ENCODE measurements around the gene TMEM94.
"Not testable (repeated sequence)": the region's sequence is repeated elsewhere in the genome, so short reads cannot be mapped to it uniquely, and the experiment has no call there.

The TMEM94 gene

DNA sequence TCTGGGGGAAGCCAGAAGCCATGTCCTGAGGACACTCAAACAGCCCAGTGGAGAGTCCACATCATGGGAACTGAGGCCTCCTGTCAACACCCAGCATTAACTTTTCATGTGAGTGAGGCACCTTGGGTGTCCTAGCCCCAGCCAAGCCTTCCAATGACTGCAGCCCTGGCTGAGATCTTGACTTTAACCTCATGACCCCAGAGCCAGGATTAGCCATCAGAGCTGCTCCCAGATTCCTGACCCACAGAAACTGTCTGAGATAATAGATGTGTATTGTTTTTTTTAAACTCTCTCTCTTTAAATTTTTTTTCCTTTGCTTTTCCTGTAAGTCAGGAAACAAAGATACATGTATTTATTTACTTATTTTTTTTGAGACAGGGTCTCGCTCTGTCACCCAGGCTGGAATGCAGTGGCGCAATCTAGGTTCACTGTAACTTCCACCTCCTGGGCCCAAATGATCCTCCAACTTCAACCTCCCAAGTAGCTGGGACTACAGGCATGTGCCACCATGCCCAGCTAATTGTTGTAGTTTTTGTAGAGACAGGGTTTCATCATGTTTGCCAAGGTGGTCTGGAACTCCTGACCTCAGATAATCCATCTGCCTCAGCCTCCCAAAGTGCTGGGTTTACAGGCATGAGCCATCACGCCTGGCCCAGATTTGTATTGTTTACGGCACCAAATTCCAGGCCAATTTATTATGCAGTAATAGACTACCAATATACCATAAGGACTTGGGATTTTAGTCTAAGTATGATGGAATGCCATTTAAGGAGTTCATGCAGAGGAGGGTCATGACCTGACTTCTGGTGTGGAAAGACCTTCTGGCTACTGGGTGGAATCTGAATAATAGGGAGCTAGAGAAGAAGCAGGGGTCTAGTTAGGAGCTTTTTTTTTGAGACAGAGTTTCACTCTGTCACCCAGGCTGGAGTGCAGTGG is 14.0 kb upstream of the TMEM94 start:
- FAIRE-seq (no peak), DNase-seq (ENCODE audit: extremely low spot score, insufficient read length, low read depth) (no peak)

DNA sequence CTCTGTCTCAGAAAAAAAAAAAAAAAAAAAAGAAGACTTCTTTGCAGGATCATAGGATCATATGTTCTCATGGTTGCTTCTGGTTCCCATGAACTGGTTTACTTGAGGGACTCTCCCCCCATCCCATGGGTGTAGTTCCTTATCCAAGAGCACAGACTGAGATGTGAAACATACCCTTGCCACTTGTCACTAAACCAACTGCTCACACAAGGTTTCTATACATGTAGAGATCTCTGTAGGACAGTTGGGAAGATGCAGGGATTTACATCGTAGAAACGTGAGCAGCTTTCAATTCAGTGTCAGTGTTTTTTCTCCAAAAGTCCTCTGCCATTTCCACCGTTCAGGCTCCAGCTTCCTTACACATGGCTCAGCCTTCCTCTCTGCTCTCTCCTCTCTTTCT is 11.1 kb upstream of the TMEM94 start:
- FAIRE-seq: no peak
- no peak for DNase-seq (ENCODE audit: extremely low spot score, insufficient read length, low read depth)

DNA sequence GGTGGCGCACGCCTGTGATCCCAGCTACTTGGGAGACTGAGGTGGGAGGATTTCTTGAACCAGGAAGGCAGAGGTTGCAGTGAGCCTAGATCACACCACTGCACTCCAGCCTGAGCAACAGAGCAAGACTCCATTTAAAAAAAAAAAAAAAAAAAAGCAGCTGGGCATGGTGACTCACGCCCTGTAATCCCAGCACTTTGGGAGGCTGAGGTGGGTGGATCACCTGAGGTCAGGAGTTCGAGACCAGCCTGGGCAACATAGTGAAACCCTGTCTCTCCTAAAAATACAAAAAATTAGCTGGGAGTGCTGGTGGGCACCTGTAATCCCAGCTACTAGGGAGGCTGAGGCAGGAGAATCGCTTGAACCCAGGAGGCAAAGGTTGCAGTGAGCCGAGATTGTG is 10.5 kb upstream of the TMEM94 start:
- not testable (repeated sequence) for FAIRE-seq; DNase-seq (ENCODE audit: extremely low spot score, insufficient read length, low read depth)

DNA sequence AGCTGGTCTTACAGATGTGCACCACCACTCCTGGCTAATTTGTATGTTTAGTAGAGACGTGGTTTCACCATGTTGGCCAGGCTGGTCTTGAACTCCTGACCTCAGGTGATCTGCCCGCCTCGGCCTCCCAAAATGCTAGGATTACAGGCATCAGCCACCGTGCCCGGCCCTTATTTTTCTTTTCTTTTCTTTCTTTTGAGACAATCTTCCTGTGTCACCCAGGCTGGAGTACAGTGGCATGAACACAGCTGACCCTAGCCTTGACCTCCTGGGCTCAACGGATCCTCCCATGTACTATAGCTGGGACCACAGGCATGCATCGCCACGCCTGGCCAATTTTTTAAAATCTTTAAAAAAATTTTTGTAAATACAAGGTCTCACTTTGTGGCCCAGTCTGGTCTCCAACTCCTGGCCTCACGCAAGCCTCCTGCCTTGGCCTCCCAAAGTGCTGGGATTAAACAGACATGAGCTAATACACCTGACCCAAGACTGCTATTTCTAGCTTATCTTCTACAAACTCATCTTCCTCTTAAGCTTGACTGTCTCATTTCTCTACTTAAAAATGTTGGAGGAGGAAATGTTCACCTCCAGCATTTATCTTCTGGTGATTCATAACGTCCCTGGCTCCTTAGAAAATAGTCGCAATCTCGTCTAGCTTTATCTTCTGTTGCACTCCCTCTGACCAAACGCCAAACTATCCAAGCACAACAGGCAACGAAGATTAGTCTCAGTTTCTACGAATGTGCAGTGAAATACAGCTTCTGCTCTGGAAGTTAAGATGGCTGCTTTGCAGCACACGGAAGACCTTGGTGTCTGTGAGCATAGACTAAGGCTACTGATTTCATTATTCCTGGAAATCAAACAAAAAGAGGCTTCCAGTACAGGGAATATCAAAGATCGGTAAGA is 8.2 kb upstream of the TMEM94 start:
- no peak for FAIRE-seq
- DNase-seq (ENCODE audit: extremely low spot score, insufficient read length, low read depth): no peak

DNA sequence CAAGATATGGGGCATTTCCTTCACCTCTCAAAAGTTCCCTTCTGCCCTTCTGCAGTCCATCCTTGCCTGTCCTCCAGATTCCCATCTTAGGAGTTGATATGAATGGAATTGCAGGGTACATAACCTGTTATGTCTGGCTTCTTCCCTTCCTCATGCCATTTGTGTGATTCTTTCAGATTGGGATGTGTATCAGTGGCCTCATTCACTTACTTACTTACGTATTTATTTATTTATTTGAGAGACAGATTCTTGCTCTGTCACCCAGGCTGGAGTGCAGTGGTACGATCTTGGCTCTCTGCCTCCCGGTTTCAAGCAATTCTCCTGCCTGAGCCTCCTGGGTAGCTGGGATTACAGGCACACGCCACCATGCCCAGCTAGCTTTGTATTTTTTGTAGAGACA is 6.2 kb upstream of the TMEM94 start:
- no peak for DNase-seq (ENCODE audit: extremely low spot score, insufficient read length, low read depth)
- FAIRE-seq: no peak

DNA sequence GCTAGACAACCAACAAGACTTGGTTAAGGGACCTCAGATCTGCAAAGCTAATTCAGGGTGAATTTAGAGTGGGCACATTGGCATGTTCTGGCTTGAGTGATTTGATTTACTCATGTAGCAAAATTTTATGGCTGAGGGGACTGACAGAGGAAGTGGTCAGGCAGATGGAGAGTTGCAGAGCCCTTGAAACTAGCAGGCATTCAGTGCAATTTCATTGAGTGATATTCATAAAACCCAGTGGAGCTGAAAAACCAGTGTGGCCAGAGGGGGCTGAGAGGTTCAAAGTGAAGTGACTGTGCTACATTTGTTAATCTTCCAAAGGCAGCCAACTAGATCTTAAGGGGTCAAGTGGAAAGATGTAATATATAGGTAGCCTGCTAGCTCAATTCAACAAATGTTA is 2.2 kb upstream of the TMEM94 start:
- peak; percentile 23 for DNase-seq (ENCODE audit: extremely low spot score, insufficient read length, low read depth)
- peak; percentile 72 for FAIRE-seq

DNA sequence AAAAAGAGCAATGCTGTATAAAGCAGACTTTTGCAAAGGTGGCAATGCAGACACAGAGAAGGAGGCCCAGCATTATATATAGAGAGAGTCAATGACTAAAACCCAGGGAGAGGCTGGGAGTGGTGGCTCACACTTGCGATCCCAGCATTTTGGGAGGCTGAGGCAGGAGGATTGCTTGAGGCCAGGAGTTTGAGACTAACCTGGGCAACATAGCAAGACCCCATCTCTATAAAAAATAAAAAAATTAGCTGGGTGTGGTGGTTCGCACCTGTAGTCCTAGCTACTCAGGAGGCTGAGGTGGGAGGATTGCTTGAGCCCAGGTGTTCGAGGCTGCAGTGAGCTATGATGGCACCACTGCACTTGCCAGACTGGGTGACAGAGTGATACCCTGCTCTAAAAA is 1.8 kb upstream of the TMEM94 start:
- not testable (repeated sequence) for DNase-seq (ENCODE audit: extremely low spot score, insufficient read length, low read depth); FAIRE-seq

DNA sequence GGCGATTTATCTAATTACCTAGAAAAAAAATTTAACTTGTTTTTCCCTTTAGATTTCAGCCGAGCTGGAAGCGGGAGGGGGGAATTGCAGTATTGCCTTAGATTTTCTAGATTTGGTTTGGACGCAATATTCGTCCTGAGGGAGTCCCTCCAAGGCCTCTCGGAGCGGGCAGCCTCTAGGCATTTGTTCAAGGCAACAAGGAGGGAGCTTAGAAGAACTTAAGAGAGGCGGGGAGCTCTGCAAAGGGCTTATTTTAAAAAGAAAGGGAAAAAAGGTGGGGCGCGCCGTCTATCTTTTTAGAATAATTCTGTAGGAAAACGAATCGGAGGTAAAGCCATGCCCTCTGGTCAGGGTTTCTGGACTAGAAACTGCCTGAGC is 407 bp upstream of the TMEM94 start:
- no peak for DNase-seq (ENCODE audit: extremely low spot score, insufficient read length, low read depth)

DNA sequence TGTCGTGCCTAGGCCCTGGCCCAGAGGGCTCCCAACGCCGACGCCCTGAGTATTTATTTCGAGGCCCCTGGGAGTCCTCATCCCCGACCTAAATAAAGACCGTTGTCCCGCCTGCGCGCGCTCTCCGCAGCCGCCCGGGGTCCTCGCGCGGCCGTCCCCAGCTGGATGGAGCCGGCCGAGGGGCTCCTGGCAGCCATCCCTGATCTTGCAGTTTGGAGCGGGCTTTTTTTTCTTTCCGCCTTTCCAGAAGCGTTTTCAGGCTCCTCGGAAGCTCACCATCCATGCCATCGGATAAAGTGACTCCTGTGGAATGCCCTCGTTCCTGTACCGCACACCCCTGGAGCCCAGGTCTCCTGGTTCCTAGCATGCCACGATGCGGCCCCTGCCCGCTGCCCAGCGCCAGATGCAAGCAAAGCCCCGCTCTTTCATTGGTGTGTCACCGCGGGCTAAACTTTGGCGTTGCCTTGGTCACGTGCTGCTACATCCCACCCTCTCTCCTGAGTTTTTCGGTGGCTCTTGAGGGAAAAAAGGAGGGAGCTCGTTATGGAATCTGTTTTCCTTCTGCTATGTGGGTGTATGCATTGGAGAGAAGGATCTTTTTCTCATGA is 716 bp downstream of the TMEM94 start:
- DNase-seq (ENCODE audit: extremely low spot score, insufficient read length, low read depth) (no peak), FAIRE-seq (no peak)

More for the DNA sequence above, 407 bp upstream of the TMEM94 start:
- no peak for FAIRE-seq

DNA sequence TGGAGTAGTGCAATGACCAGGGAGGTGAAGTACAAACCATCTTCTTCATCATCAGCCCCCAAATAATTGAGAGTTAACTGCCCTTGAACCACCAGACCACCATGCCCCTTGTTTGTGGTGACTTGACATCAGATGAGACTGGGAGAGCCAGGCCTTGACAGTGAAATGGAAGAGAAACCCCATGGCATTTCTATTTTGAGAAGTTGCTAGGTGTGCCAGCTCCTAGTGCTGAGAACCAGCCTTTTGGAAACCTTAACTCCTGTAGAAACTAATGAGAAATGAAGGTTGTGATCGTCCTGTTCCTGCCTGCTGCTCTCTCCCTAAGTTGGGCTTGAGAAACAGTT is 2.8 kb downstream of the TMEM94 start:
- no peak for FAIRE-seq

DNA sequence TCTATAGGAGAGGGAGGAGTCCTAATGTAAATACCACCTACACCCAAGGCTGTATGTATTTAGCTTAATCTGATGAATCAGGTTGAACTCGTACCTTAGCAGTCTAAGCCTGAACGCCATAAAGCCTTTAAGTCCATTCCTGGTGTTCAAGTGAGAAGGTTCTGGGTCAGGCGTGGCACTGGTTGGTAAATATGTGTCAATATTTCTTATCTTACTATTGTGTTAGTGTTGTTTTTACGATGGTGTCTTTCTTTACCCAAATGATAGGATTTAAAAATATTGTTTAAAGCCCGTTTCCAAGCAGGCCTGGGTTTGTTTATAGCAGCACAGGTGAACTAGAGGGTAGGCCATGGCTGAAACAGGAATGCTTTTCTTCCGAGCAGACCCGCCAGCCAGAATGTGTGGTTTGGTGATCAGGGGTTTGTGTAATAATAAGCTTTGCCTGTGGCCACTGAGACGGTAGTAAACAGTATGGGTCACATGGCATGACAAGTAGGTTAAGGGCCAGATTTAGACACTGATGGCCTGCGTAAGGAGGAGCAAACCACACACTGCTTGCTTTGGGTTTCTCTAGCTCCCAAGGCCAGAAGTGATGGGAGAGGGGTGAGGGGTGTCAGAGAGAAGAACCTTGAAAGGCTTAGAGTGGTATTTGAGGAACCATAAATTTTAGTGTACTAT is 3.3 kb downstream of the TMEM94 start:
- FAIRE-seq (no peak), DNase-seq (ENCODE audit: extremely low spot score, insufficient read length, low read depth) (no peak)

More for the DNA sequence above, 2.8 kb downstream of the TMEM94 start:
- no peak for DNase-seq (ENCODE audit: extremely low spot score, insufficient read length, low read depth)

DNA sequence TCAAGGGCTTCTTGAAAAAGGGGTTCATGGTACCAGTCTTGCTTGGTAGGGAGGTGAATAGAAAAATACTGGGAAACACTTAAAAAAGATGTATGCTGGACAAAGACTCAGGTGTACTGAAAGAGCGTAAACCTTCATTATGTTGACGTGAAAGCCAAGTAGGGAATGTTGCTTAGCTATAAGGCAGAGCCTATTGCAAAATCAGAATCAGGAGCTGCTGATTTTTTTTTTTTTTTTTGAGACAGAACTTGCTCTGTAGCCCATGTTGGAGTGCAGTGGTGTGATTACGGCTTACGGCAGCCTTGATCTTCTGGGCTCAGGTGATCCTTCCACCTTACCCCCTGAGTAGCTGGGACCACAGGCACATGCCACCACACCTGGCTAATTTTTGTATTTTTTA is 3.9 kb downstream of the TMEM94 start:
- no peak for FAIRE-seq
- no peak for DNase-seq (ENCODE audit: extremely low spot score, insufficient read length, low read depth)

DNA sequence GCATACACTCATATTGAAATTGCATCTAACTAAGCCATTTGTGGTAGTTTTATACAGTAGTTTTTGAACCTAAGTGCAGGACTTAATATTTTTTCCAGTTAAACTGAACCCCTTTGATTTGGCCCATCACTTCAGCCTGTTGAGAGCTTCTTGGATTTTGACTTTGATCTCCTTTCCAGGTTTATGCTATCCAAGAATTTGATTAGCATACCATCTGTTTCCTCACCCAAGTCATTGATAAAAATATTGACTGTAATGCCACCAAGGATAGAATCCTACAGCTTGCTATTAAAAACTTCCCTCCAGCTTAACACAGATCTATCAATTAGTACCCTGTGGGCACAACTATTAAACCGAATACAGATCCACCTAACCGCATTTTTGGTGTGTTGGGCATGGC is 7.2 kb downstream of the TMEM94 start:
- DNase-seq (ENCODE audit: extremely low spot score, insufficient read length, low read depth) (no peak), FAIRE-seq (no peak)

DNA sequence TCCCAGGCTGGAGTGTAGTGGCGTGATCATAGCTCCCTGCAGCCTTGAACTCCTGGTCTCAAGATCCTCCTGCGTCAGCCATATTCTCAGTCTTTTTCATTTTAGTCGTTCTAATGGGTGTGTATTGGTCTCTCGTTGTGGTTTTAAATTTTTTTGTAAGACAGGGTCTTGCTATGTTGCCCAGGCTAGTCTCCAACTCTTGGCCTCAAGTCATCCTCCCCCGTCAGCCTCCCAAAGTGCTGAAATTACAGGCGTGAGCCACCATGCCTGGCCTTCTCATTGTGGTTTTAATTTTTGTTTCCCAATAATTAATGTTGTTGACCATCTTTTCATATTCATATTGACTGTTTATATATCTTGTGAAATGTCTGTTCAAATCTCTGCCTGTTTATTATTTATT is 8.6 kb downstream of the TMEM94 start:
- FAIRE-seq (no peak), DNase-seq (ENCODE audit: extremely low spot score, insufficient read length, low read depth) (no peak)

DNA sequence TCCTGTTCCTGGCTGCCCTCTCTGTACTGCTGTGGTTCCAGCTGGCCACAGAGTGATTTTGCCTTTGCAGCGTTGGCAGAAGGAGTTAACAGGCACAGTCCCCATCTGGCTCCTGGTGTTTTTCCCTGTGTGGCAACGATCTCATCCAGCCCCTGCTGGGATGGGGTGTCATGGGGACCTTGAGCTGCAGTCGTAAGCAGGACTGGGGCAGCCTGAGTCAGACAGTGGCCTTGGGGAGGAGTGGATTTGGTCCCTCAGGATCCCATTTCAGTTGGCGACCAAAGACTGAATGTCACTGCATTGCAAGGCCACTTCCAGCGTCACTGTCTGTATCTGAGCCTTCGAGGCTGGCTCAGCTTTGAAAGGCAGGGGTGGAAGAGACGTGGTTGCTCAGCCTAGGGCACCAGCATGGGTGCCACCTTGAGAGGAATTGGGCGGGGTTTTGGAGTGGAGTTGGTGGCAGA is 11.9 kb downstream of the TMEM94 start:
- no peak for DNase-seq (ENCODE audit: extremely low spot score, insufficient read length, low read depth)
- FAIRE-seq: no peak

DNA sequence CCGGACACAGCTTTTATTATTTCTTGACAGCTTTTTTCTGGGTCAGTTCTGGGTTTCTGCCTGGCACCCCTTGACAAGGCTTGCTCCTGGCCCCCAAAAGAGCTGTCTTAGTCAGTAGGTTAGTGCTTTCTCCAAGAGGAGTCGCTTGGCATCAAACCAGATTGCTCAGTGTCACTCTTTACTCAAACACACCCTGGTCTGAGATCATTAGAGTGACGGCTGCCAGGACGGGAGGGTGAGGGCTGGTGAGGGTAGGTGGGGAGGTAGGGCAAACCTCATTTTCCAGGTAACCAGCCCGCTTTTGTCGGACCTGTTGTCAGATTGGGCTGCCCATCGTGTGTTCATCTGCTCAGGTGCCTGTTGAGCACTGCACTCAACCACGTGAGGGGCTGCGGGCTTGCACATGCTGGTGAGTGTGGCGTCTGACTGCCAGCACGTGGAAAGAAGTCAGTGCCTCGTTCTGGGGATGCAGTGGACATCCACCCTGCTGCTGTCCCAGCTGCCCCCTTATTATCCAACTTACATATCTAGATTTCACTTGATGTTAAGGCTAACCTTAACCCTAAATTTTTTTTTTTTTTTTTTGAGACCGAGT is 12.4 kb downstream of the TMEM94 start:
- no peak for FAIRE-seq

DNA sequence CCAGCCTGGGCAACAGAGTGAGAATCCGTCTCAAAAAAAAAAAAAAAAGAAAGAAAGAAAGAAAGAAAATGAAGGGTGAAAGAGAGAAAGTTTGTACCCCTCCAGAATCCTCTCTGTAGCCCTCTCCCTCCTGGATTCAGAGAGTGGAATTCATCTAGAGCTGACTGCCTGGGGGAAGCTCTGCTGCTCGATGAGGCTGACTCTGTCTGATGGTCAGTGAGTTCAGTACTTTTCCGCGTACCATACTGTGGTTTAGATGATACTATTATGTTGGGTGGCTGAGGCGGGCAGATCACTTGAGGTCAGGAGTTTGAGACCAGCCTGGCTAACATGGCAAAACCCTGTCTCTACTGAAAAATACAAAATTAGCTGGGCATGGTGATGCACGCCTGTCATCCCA is 14.8 kb downstream of the TMEM94 start:
- FAIRE-seq: no peak
- no peak for DNase-seq (ENCODE audit: extremely low spot score, insufficient read length, low read depth)

More for the DNA sequence above, 12.4 kb downstream of the TMEM94 start:
- DNase-seq (ENCODE audit: extremely low spot score, insufficient read length, low read depth): no peak

DNA sequence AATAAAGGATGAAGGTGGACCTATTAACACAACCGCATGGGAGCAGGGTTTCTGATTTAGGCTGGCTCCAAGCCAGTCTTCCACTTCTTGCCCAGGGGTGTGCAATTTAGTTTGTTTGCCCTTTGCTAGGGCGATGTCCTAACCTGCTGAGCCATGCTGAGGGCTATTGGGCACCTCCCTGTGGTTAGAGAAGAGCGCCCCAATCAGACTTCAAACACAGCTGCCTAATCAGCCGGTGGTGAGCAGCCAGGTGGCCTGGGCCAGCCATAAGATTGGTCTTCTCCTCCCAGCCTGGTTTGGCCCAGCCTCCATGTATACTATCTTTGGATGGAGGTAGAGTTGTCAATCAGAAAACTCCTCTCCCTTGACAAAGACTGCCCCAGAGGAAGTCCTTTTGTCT is 15.7 kb downstream of the TMEM94 start:
- FAIRE-seq (no peak), DNase-seq (ENCODE audit: extremely low spot score, insufficient read length, low read depth) (no peak)

DNA sequence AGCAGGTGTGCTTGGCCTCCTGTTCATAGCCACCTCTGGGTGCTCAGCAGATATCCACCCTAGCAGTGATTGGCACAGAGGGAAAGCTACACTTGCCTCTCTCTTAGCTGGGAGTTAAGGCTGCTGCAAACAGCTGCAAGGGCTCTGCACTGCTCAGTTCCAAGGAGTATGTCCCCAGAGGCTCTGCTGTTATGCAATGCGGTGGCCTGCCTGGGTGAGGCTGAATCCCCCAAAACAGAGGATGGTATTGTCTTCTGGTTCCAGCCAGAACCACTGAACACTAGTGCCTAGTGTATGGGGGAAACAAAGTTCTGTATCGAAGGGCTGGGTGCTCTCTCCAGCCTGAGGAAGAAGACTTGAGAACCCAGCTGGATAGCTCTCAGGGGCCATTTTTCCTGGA is 16.8 kb downstream of the TMEM94 start:
- FAIRE-seq: no peak
- no peak for DNase-seq (ENCODE audit: extremely low spot score, insufficient read length, low read depth)

DNA sequence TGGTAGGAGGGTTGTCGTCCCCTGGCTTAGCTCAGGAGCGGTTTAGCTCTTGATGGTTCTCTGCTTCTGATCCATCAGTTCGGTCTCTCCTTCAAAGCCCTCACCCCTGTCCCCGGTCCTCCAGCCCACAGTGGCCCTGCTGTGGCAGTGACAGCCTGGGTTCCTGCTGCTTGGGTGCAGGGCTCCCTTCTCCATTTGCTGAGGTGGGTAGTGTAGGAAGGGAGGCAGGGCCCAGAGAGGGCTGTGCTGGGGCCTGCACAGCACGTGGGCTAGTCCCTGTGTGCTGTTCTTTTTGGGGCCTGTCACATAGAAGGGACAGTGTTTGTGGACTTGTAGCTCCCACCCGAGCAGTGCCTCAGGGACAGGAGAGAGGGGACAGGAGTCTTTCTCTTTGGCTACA is 18.3 kb downstream of the TMEM94 start:
- FAIRE-seq (no peak), DNase-seq (ENCODE audit: extremely low spot score, insufficient read length, low read depth) (no peak)
